ENCODE results near the gene GP1BB.

DNA sequence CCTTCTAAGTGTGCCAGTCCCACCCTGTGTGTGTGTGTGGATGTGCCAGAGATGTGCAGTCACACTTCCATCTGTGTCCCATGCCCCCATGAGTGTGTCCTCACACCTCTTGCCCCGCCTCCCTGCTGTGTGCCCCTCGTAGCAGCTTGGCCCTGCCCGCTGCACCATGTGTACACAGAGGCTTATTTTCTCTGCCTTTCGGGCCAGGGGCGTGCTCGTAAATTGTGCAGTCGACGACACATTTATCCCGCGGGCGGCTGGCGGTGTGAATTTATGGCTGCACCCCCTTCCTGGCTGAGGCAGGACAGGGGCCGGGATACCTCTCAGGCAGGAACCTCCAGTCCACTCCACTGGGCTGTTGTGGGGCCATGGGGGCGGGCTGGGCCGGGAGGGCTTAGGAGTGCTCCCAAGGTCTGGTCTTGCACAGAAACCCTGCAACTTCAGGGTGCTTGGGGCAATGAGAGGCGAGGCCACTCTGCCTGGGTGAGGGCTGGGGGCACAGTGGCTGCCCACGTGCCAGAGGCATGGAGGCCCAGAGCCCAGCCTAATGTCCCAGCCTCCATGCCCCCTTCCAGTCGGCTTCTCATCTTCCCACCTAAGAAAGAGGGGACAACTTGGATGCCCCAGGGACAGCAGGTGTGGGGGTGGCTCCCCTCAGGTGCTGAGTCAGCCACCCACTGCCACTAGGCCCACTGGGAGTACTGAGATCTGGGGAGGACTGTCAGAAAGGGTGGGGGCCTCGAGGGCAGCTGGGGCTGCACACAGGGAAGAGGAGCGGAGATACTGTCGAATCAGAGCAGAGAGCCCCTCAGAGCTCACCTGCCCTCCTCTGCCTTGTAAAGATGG is 12.5 kb downstream of the GP1BB start:
- TF ChIP-seq, protein P1, sequence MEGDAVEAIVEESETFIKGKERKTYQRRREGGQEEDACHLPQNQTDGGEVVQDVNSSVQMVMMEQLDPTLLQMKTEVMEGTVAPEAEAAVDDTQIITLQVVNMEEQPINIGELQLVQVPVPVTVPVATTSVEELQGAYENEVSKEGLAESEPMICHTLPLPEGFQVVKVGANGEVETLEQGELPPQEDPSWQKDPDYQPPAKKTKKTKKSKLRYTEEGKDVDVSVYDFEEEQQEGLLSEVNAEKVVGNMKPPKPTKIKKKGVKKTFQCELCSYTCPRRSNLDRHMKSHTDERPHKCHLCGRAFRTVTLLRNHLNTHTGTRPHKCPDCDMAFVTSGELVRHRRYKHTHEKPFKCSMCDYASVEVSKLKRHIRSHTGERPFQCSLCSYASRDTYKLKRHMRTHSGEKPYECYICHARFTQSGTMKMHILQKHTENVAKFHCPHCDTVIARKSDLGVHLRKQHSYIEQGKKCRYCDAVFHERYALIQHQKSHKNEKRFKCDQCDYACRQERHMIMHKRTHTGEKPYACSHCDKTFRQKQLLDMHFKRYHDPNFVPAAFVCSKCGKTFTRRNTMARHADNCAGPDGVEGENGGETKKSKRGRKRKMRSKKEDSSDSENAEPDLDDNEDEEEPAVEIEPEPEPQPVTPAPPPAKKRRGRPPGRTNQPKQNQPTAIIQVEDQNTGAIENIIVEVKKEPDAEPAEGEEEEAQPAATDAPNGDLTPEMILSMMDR (IDR thresholded peaks at IDR 0.05; ENCODE audit: insufficient read depth, low read depth, low read length): no peak
- no peak for TF ChIP-seq EZH2 (IDR thresholded peaks at IDR 0.05; ENCODE audit: insufficient read depth, low read length)

Data from astrocyte (in vitro differentiated cells and primary cell).